ELR (cell line): Measurements from ENCODE around the gene GGTLC2.
"Not testable (repeated sequence)": the region's sequence is repeated elsewhere in the genome, so short reads cannot be mapped to it uniquely, and the experiment has no call there.

Experiments
- DNase-seq: peaks from one replicate; pipeline ENCODE4 v3.0.0-alpha.2; 2015; ENCODE audit warnings: low read depth

GGTLC2 gene

GRCh38 chr22:22638313-22638712 lies 6.1 kb upstream of the GGTLC2 start:
- not testable (repeated sequence) for DNase-seq

- DNase-seq, result not testable (repeated sequence)
These were observed 2.2 kb upstream of the GGTLC2 start for GRCh38 chr22:22642255-22642654.

- not testable (repeated sequence) for DNase-seq
These were observed 1.6 kb downstream of the GGTLC2 start for GRCh38 chr22:22645969-22646368.

GRCh38 chr22:22647952-22648351 lies 3.5 kb downstream of the GGTLC2 start:
- not testable (repeated sequence) for DNase-seq

- not testable (repeated sequence) for DNase-seq
These were observed 4.6 kb downstream of the GGTLC2 start for GRCh38 chr22:22648863-22649536.

- not testable (repeated sequence) for DNase-seq
These were observed 5.3 kb downstream of the GGTLC2 start for GRCh38 chr22:22649761-22650160.

- not testable (repeated sequence) for DNase-seq
These were observed 6.0 kb downstream of the GGTLC2 start for GRCh38 chr22:22650398-22650797.

GRCh38 chr22:22650803-22651515 lies 6.5 kb downstream of the GGTLC2 start:
- DNase-seq, result not testable (repeated sequence)

- not testable (repeated sequence) for DNase-seq
These were observed 7.2 kb downstream of the GGTLC2 start for GRCh38 chr22:22651593-22651992.

- DNase-seq, result not testable (repeated sequence)
These were observed 7.7 kb downstream of the GGTLC2 start for GRCh38 chr22:22652102-22652501.

- DNase-seq, result not testable (repeated sequence)
These were observed 8.2 kb downstream of the GGTLC2 start for GRCh38 chr22:22652573-22652972.

- DNase-seq, result not testable (repeated sequence)
These were observed 9.4 kb downstream of the GGTLC2 start for GRCh38 chr22:22653677-22654381.

- DNase-seq, result no peak
These were observed 11.3 kb downstream of the GGTLC2 start for GRCh38 chr22:22655452-22656290.

GRCh38 chr22:22657712-22658111 lies 13.3 kb downstream of the GGTLC2 start:
- DNase-seq, result no peak

- no peak for DNase-seq
These were observed 16.9 kb downstream of the GGTLC2 start for GRCh38 chr22:22661275-22661674.

- DNase-seq, result no peak
These were observed 17.7 kb downstream of the GGTLC2 start for GRCh38 chr22:22662095-22662494.

GRCh38 chr22:22663861-22664800 lies 19.7 kb downstream of the GGTLC2 start:
- no peak for DNase-seq

- DNase-seq, result peak; percentile 17
These were observed 22.1 kb downstream of the GGTLC2 start for GRCh38 chr22:22666307-22667091.

- no peak for DNase-seq
These were observed 23.8 kb downstream of the GGTLC2 start for GRCh38 chr22:22667966-22668880.
